Liver (tissue), 5 donors: ENCODE measurements around the gene PIK3R3. TPM values are rescaled to one million over a fixed set of nuclear protein-coding genes. Genes with fewer than 3 reads are reported as not detected.

Source experiments
- polyA plus RNA-seq, 2 donors: library from polyadenylated mRNA; stranded (reverse) in 1 of 2; unstranded in 1 of 2; fragments of 200-250 nt in 1 of 2; fragments of >200 nt in 1 of 2; fragmentation: Nextera tagmentation in 1 of 2; extraction: Ambion mirVana in 1 of 2; gene quantifications; one replicate each; pipeline versions ENCODE4 v1.2.1 to v1.2.3, GENCODE V29; 2013 to 2015
- small RNA-seq: library from RNA; depleted of rRNA; stranded (forward); fragments of <200 nt; gene quantifications from one replicate; pipeline ENCODE3, GENCODE V24; 2014
- total RNA-seq, 2 donors: library from RNA; depleted of rRNA; stranded (reverse); fragments of >200 nt; gene quantifications; one replicate each; pipeline ENCODE4 v1.2.3, GENCODE V29; 2014
- donor health status: healthy.
- donor health status: healthy.
- donor health status: healthy.

PIK3R3 gene
- total and polyA plus RNA-seq, 4 donors, result 1.5 to 4.6 (median 2.7) TPM

Small RNA genes lying within 50 kb of the gene (small RNA-seq; reads per million reads assigned to genes)
- gene AL358075.3 (not detected), gene AL672043.1 (not detected)

Other genes starting within 250 kb of the PIK3R3 start
- gene TSPAN1, start 42.5 kb upstream of the PIK3R3 start, total RNA-seq, result 1 to 10 TPM in 1 of 2 donors, under 1 TPM in 1; 0.33 to 2.4 TPM
- gene TSPAN1, start 42.5 kb upstream of the PIK3R3 start, polyA plus RNA-seq, result 1 to 10 TPM; 1.7 to 7.0 TPM
- not detected for gene P3R3URF, start 43.9 kb upstream of the PIK3R3 start, total RNA-seq
- gene P3R3URF, start 43.9 kb upstream of the PIK3R3 start, polyA plus RNA-seq, result not detected
- gene POMGNT1, start 65.8 kb upstream of the PIK3R3 start, total RNA-seq, result 10 to 100 TPM; 10.3 to 32.0 TPM
- 10 to 100 TPM; 30.7 to 31.4 TPM for gene POMGNT1, start 65.8 kb upstream of the PIK3R3 start, polyA plus RNA-seq
- under 1 TPM; 0.09 to 0.50 TPM for gene LURAP1, start 70.7 kb upstream of the PIK3R3 start, total RNA-seq
- under 1 TPM in 1 of 2 donors, not detected in 1; 0.08 TPM for gene LURAP1, start 70.7 kb upstream of the PIK3R3 start, polyA plus RNA-seq
- 1 to 10 TPM in 1 of 2 donors, under 1 TPM in 1; 0.08 to 8.8 TPM for gene RAD54L, start 115.1 kb upstream of the PIK3R3 start, total RNA-seq
- under 1 TPM; 0.35 to 0.68 TPM for gene RAD54L, start 115.1 kb upstream of the PIK3R3 start, polyA plus RNA-seq
- 10 to 100 TPM; 30.5 to 58.4 TPM for gene LRRC41, start 171.0 kb upstream of the PIK3R3 start, total RNA-seq
- gene LRRC41, start 171.0 kb upstream of the PIK3R3 start, polyA plus RNA-seq, result 10 to 100 TPM; 22.0 to 25.0 TPM
- gene UQCRH, start 171.1 kb upstream of the PIK3R3 start, total RNA-seq, result 100 to 1,000 TPM; 183 to 220 TPM
- 100 to 1,000 TPM; 158 to 220 TPM for gene UQCRH, start 171.1 kb upstream of the PIK3R3 start, polyA plus RNA-seq
- 10 to 100 TPM; 12.2 to 17.2 TPM for gene NSUN4, start 208.2 kb upstream of the PIK3R3 start, total RNA-seq
- gene NSUN4, start 208.2 kb upstream of the PIK3R3 start, polyA plus RNA-seq, result 10 to 100 TPM in 1 of 2 donors, 1 to 10 TPM in 1; 7.0 to 11.7 TPM